ENCODE data around the gene HECW1. TPM values are rescaled to one million over a fixed set of nuclear protein-coding genes. Genes with fewer than 3 reads are reported as not detected.

HECW1 gene
- total and polyA plus RNA-seq, 2 donors (not counting 1 experiment from before 2014, with no cell fraction given): not detected

GRCh38 chr7:43085992-43086391, 26.5 kb upstream of the HECW1 start:
- no peak overlapping the region for H3K27ac Mint-ChIP-seq
- ChIA-PET POLR2A (no interaction called here), CTCF (no interaction called here)
- H4K20me1 ChIP-seq (ENCODE audit: control insufficient read depth, insufficient read depth, low read length, poor library complexity, severe bottlenecking): no peaks in the 10 kb centered on the region
- H3K4me2 ChIP-seq (replicated peaks; ENCODE audit: low read depth, low read length, poor library complexity, severe bottlenecking): no peak overlapping the region
- no peaks in the 10 kb centered on the region for H3K4me1 Mint-ChIP-seq
- no CpG with 5 or more reads among the region's 1 CpG for WGBS (ENCODE audit: insufficient coverage)
- no peak overlapping the region for H3K27ac ChIP-seq (ENCODE audit: low read length in 2 of 2)
- TF ChIP-seq, protein P1, sequence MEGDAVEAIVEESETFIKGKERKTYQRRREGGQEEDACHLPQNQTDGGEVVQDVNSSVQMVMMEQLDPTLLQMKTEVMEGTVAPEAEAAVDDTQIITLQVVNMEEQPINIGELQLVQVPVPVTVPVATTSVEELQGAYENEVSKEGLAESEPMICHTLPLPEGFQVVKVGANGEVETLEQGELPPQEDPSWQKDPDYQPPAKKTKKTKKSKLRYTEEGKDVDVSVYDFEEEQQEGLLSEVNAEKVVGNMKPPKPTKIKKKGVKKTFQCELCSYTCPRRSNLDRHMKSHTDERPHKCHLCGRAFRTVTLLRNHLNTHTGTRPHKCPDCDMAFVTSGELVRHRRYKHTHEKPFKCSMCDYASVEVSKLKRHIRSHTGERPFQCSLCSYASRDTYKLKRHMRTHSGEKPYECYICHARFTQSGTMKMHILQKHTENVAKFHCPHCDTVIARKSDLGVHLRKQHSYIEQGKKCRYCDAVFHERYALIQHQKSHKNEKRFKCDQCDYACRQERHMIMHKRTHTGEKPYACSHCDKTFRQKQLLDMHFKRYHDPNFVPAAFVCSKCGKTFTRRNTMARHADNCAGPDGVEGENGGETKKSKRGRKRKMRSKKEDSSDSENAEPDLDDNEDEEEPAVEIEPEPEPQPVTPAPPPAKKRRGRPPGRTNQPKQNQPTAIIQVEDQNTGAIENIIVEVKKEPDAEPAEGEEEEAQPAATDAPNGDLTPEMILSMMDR (IDR thresholded peaks at IDR 0.05): no peak
- no peak for TF ChIP-seq EZH2 (IDR thresholded peaks at IDR 0.05; ENCODE audit: borderline replicate concordance, insufficient read depth, low read depth, low read length, poor library complexity, severe bottlenecking)
- H3K27me3 Mint-ChIP-seq: peaks cover 49% of the 10 kb centered on the region
- no peaks in the 10 kb centered on the region for H3K79me2 ChIP-seq (ENCODE audit: control insufficient read depth, insufficient read depth, low read length)
- H2AFZ ChIP-seq (ENCODE audit: insufficient read depth, low read depth, low read length, poor library complexity, severe bottlenecking): no peak overlapping the region
- no peak overlapping the region for H3K9ac ChIP-seq (ENCODE audit: low read length)
- peaks cover 3% of the 10 kb centered on the region for H3K9me3 Mint-ChIP-seq (ENCODE audit: insufficient read depth)
- no peaks in the 10 kb centered on the region for H3K4me1 ChIP-seq (ENCODE audit: control insufficient read depth in 2 of 2, insufficient read depth in 2 of 2, low read length in 2 of 2)
- no peaks in the 10 kb centered on the region for H3K36me3 ChIP-seq (replicated peaks in 1 of 2; ENCODE audit: control extremely low read depth in 1 of 2, control insufficient read depth in 1 of 2, extremely low read depth in 1 of 2, insufficient read depth in 2 of 2, low read length in 1 of 2)
- no peaks in the 10 kb centered on the region for H3K27me3 ChIP-seq (replicated peaks in 1 of 4; ENCODE audit: control extremely low read depth in 1 of 4, control insufficient read depth in 3 of 4, insufficient read depth in 4 of 4, low read length in 3 of 4)
- DNase-seq (no peak), ATAC-seq (ENCODE audit: low read depth) (no peak)
- intact Hi-C loops (cut with micrococcal nuclease): no loop called here
- peaks cover 0 to 3% (median 0%) of the 10 kb centered on the region in 3 donors for H3K9me3 ChIP-seq (ENCODE audit: control extremely low read depth in 1 of 3, control insufficient read depth in 2 of 3, insufficient read depth in 1 of 3, low read length in 2 of 3)
- H3K4me3 ChIP-seq (ENCODE audit: control extremely low read depth in 1 of 5, extremely low read depth in 1 of 5, insufficient read depth in 1 of 5, low read depth in 2 of 5, low read length in 4 of 5): no peak overlapping the region
- no peak overlapping the region for H3K4me3 Mint-ChIP-seq

- no CpG with 5 or more reads among the region's 1 CpG for WGBS (ENCODE audit: insufficient coverage)
- H3K27me3 Mint-ChIP-seq: peaks cover 16% of the 10 kb centered on the region
- H3K4me3 ChIP-seq (ENCODE audit: control extremely low read depth in 1 of 5, extremely low read depth in 1 of 5, insufficient read depth in 1 of 5, low read depth in 2 of 5, low read length in 4 of 5): no peak overlapping the region
- H3K9me3 Mint-ChIP-seq (ENCODE audit: insufficient read depth): peaks cover 9% of the 10 kb centered on the region
- no peaks in the 10 kb centered on the region for H3K4me1 ChIP-seq (ENCODE audit: control insufficient read depth in 2 of 2, insufficient read depth in 2 of 2, low read length in 2 of 2)
- no peak overlapping the region for H3K4me2 ChIP-seq (replicated peaks; ENCODE audit: low read depth, low read length, poor library complexity, severe bottlenecking)
- ChIA-PET POLR2A (no interaction called here), CTCF (no interaction called here)
- no peak overlapping the region for H3K9ac ChIP-seq (ENCODE audit: low read length)
- no peaks in the 10 kb centered on the region for H3K79me2 ChIP-seq (ENCODE audit: control insufficient read depth, insufficient read depth, low read length)
- H2AFZ ChIP-seq (ENCODE audit: insufficient read depth, low read depth, low read length, poor library complexity, severe bottlenecking): no peak overlapping the region
- H4K20me1 ChIP-seq (ENCODE audit: control insufficient read depth, insufficient read depth, low read length, poor library complexity, severe bottlenecking): no peaks in the 10 kb centered on the region
- H3K27ac ChIP-seq (ENCODE audit: low read length in 2 of 2): no peak overlapping the region
- TF ChIP-seq EZH2 (IDR thresholded peaks at IDR 0.05; ENCODE audit: borderline replicate concordance, insufficient read depth, low read depth, low read length, poor library complexity, severe bottlenecking): no peak
- TF ChIP-seq, protein P1 (IDR thresholded peaks at IDR 0.05): no peak
- H3K27ac Mint-ChIP-seq: no peak overlapping the region
- peaks cover 0 to 11% (median 7%) of the 10 kb centered on the region in 3 donors for H3K9me3 ChIP-seq (ENCODE audit: control extremely low read depth in 1 of 3, control insufficient read depth in 2 of 3, insufficient read depth in 1 of 3, low read length in 2 of 3)
- H3K36me3 ChIP-seq (replicated peaks in 1 of 2; ENCODE audit: control extremely low read depth in 1 of 2, control insufficient read depth in 1 of 2, extremely low read depth in 1 of 2, insufficient read depth in 2 of 2, low read length in 1 of 2): no peaks in the 10 kb centered on the region
- no peaks in the 10 kb centered on the region for H3K27me3 ChIP-seq (replicated peaks in 1 of 4; ENCODE audit: control extremely low read depth in 1 of 4, control insufficient read depth in 3 of 4, insufficient read depth in 4 of 4, low read length in 3 of 4)
- intact Hi-C loops (cut with micrococcal nuclease): no loop called here
- no peak for ATAC-seq (ENCODE audit: low read depth)
- peaks cover 4% of the 10 kb centered on the region for H3K4me1 Mint-ChIP-seq
- no peak for DNase-seq
- no peak overlapping the region for H3K4me3 Mint-ChIP-seq
Measured at GRCh38 chr7:43092819-43093218, 19.6 kb upstream of the HECW1 start.

Data from B cell (primary cell).